Neutrophil (primary cell): ENCODE data around the gene KCNT1.

Experiments used
- H3K27ac ChIP-seq: fragments of 200-600 bp; sonication (generic); 2 replicates; pipeline ENCODE4 v1.5.1; 2016; ENCODE audit warnings: mild to moderate bottlenecking, moderate library complexity
- H3K27me3 ChIP-seq: fragments of 200-600 bp; sonication (generic); 2 replicates; pipeline ENCODE4 v1.6.0; 2016; ENCODE audit warnings: mild to moderate bottlenecking
- H3K36me3 ChIP-seq: fragments of 200-600 bp; sonication (generic); 2 replicates; pipeline ENCODE4 v1.5.1; 2017
- H3K4me1 ChIP-seq, 2 experiments: fragments of 200-600 bp in 1 of 2; sonication (generic) in 1 of 2; 1 replicate in 1 of 2; 2 replicates in 1 of 2; pipeline versions ENCODE4 v1.5.1 to v1.6.1; 2013 to 2016; ENCODE audit warnings: low read depth in 1 of 2, low read length in 1 of 2, mild to moderate bottlenecking in 1 of 2, moderate library complexity in 1 of 2; ENCODE audit not compliant: control insufficient read depth in 1 of 2, insufficient read depth in 1 of 2
- H3K4me3 ChIP-seq, 2 experiments: fragments of 200-600 bp in 1 of 2; sonication (generic) in 1 of 2; 1 replicate in 1 of 2; 2 replicates in 1 of 2; pipeline ENCODE4 v1.5.1; 2013 to 2016; ENCODE audit warnings: low read depth in 1 of 2, low read length in 1 of 2, mild to moderate bottlenecking in 1 of 2, moderate library complexity in 1 of 2
- H3K9me3 ChIP-seq: fragments of 200-600 bp; sonication (generic); 2 replicates; pipeline ENCODE4 v1.5.1; 2016
- TF ChIP-seq, protein P1 (sequence below): fragments of 200-600 bp; sonication (generic); IDR thresholded peaks from 2 replicates; pipeline ENCODE4 v1.5.1; 2016; ENCODE audit warnings: antibody characterized with exemption

Gene KCNT1

DNA sequence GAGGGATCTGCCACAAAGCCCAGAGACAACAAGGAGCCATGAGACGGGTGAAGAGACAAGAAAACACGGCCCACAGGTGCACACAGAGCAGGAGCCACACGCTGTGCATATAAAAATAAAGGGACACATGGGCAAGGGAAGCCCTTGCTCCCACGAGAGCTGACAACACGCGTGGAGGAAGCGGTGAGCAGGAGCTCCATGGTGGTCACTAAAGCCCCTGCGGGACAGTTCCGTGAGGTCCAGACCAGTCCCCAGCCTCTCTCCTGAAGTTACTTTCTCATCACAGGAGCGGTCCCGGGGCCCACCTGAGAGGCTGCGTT, 114.6 kb downstream of the KCNT1 start:
- Histone ChIP-seq H3K4me1 (no peaks in the 10 kb centered on the region), H3K4me3 (no peak overlapping the region), H3K9me3 (no peaks in the 10 kb centered on the region), H3K27ac (no peak overlapping the region), H3K27me3 (no peaks in the 10 kb centered on the region), H3K36me3 (peaks cover 91% of the 10 kb centered on the region)
- TF ChIP-seq, protein P1, sequence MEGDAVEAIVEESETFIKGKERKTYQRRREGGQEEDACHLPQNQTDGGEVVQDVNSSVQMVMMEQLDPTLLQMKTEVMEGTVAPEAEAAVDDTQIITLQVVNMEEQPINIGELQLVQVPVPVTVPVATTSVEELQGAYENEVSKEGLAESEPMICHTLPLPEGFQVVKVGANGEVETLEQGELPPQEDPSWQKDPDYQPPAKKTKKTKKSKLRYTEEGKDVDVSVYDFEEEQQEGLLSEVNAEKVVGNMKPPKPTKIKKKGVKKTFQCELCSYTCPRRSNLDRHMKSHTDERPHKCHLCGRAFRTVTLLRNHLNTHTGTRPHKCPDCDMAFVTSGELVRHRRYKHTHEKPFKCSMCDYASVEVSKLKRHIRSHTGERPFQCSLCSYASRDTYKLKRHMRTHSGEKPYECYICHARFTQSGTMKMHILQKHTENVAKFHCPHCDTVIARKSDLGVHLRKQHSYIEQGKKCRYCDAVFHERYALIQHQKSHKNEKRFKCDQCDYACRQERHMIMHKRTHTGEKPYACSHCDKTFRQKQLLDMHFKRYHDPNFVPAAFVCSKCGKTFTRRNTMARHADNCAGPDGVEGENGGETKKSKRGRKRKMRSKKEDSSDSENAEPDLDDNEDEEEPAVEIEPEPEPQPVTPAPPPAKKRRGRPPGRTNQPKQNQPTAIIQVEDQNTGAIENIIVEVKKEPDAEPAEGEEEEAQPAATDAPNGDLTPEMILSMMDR: no peak

DNA sequence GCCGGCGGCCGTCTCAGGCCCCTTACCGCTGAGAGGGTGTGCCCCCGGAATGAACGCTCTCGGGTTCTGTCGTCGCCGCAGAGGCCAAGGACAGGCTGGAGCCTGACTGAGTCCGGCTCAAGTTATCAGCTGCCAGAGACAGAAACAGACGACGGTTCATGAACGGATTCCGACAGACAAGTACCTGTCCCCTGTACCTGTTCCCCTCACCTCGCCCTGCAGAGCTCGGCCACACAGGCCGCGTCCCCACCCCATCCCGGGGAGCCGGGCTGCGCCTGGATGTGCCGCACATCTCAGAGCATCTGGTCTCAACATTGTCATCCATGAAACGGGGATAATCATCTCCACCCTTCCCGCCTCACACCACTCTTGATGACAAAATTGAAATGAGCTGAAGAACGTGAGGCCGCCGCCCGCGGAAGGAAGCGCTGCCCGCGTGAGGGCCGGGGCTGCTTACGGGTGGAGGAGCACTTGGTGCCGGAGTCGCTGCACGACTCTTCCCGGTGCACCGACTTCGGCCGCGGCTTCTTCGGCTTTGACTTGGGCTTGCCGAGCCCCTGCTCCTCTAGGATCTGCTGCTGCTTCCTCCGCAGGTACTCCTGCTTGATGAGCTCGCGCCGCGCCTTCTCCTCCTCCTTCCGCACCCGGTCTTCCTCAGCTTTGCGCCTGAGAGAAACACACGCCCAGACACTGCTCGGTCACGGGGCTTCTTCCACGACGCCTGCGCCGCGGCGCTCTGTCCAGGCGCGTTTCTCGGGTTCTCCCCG, 116.1 kb downstream of the KCNT1 start:
- no peaks in the 10 kb centered on the region for H3K9me3 ChIP-seq
- no peaks in the 10 kb centered on the region for H3K4me1 ChIP-seq
- H3K4me3 ChIP-seq: no peak overlapping the region
- TF ChIP-seq, protein P1: no peak
- no peak overlapping the region for H3K27ac ChIP-seq
- H3K36me3 ChIP-seq: peaks cover 91% of the 10 kb centered on the region
- no peaks in the 10 kb centered on the region for H3K27me3 ChIP-seq

DNA sequence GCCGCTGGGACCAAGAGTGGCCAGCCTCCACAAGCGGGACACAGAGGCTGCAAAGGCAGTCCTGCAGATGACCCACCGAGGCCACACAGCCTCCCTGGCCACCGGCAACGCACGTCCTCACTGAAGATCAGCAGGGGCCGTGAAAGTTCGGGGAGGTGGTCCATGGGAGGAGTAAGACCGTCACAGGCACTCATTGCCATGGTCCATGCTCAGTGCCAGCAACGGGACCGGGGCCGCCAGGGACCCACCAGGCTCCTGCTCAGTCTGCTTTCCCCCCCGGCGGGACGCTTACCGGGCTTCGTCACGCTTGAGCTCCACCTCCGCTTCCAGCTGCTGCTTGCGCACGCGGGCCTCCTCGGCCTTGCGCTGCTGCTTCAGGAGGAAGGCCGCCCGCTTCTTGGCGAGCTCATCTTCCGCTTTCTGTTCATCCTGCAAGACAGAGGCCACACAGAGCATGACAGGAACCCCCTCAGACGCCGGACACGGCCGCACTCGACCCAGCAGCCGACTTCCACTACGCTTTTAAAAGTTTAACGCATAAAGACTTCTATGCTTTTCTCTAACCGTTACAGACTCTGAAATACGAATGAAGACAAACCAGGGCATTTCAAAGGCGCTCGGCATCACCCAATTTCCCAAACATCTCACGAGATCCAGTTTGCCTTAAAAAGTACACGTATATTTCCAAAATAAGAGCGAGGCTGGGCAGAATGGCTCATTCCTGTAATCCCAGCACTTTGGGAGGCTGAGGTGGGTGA, 116.9 kb downstream of the KCNT1 start:
- Histone ChIP-seq H3K9me3 (no peaks in the 10 kb centered on the region), H3K4me3 (no peak overlapping the region), H3K27me3 (no peaks in the 10 kb centered on the region), H3K4me1 (no peaks in the 10 kb centered on the region), H3K27ac (no peak overlapping the region), H3K36me3 (peaks cover 91% of the 10 kb centered on the region)
- TF ChIP-seq, protein P1: no peak

DNA sequence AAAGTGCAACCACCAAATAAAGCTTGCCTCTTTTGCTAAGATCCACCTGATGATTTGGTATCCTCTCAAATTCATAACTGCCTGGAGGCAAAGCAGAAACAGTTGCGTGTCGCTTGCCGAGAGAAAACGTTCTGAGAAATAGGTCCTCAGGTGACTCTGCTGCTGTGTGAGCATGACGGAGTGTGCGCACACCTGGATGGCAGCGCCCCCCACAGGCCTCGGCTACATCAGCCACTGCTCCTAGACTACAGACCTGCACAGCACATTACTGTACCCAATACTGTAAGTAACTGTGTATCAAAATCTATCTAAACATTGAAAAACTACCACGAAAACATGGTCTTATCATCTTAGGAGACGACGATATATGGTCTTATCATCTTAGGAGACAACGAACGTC, 117.9 kb downstream of the KCNT1 start:
- H3K27me3 ChIP-seq: no peaks in the 10 kb centered on the region
- H3K36me3 ChIP-seq: peaks cover 86% of the 10 kb centered on the region
- no peak overlapping the region for H3K4me3 ChIP-seq
- no peak overlapping the region for H3K27ac ChIP-seq
- no peaks in the 10 kb centered on the region for H3K4me1 ChIP-seq
- H3K9me3 ChIP-seq: no peaks in the 10 kb centered on the region
- TF ChIP-seq, protein P1: no peak

DNA sequence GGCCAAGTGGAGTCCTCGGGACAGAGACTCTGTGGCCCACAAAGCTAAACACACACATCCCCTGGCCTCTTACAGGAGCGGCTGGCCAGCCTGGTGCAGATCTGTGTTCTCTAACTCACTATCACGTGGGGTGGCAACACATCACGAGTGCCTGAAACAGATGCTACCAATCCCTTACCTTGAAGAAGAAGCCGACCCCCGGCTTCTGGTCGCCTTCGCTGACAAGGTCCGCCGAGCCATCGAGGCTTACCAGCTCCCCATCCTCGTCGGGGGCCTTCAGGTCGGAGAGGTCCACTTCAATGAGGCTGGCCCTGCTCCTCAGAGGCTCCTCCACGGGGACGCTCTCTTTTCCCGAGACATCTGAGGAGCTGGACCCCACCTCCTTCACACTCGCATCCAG, 118.7 kb downstream of the KCNT1 start:
- H3K27me3 ChIP-seq: no peaks in the 10 kb centered on the region
- no peaks in the 10 kb centered on the region for H3K9me3 ChIP-seq
- H3K36me3 ChIP-seq: peaks cover 81% of the 10 kb centered on the region
- H3K27ac ChIP-seq: no peak overlapping the region
- no peaks in the 10 kb centered on the region for H3K4me1 ChIP-seq
- H3K4me3 ChIP-seq: no peak overlapping the region
- TF ChIP-seq, protein P1: no peak
